Adrenal gland (tissue), 5 donors: Measurements from ENCODE around the gene SASH1.

ENCODE experiments used
- CTCF ChIP-seq, 6 experiments: fragments of 450-650 bp in 4 of 6; fragments of 200-600 bp in 2 of 6; sonication (generic) in 1 of 6; IDR thresholded peaks; 1 replicate in 5 of 6; 2 replicates in 1 of 6; pipeline versions ENCODE4 v1.5.1 to v1.8.0; 2016 to 2021; ENCODE audit warnings: antibody characterized with exemption in 6 of 6, mild to moderate bottlenecking in 2 of 6, moderate library complexity in 1 of 6
- POLR2A ChIP-seq, 2 donors: fragments of 450-650 bp; IDR thresholded peaks; one replicate each; pipeline ENCODE4 v1.6.1; 2017; ENCODE audit warnings: antibody characterized with exemption in 2 of 2, mild to moderate bottlenecking in 2 of 2, moderate library complexity in 1 of 2
- donor health status: DM: no; HTN: no; CAD: no.

GRCh38 chr6:148443798-148444560 lies 101.3 kb downstream of the SASH1 start:
- TF ChIP-seq CTCF (IDR thresholded peaks at IDR 0.05) (no peak), POLR2A (IDR thresholded peaks at IDR 0.05) (no peak)
